SU-DHL-6 (cell line): Measurements from ENCODE around the gene REEP3.

ENCODE experiments used
- H2AFZ ChIP-seq: fragments of 200-600 bp; sonication (generic); 2 replicates; pipeline ENCODE4 v1.6.1; 2014; ENCODE audit warnings: low read depth, mild to moderate bottlenecking, moderate library complexity, mixed read lengths, antibody characterized with exemption, low read length; ENCODE audit not compliant: severe bottlenecking
- H3F3A ChIP-seq: fragments of 200-600 bp; shearing (Covaris generic); 2 replicates; pipeline ENCODE4 v1.6.0; 2016; ENCODE audit warnings: antibody characterized with exemption, mild to moderate bottlenecking; ENCODE audit not compliant: insufficient read depth
- H3K27ac ChIP-seq: fragments of 200-600 bp; sonication (generic); 2 replicates; pipeline ENCODE4 v1.5.1; 2016; ENCODE audit warnings: low read depth, mild to moderate bottlenecking, low read length, moderate library complexity, mixed read lengths
- H3K27me3 ChIP-seq: fragments of 200-600 bp; sonication (generic), shearing (Covaris generic); 2 replicates; pipeline ENCODE4 v1.6.0; 2014; ENCODE audit warnings: mild to moderate bottlenecking, low read length
- H3K36me3 ChIP-seq: fragments of 200-600 bp; sonication (generic); 2 replicates; pipeline ENCODE4 v1.6.1; 2014; ENCODE audit warnings: mild to moderate bottlenecking, low read length, mixed read lengths
- H3K4me2 ChIP-seq: fragments of 300-600, 200-600 bp; shearing (Covaris generic), sonication (generic); 2 replicates; pipeline ENCODE4 v1.6.0; 2014; ENCODE audit warnings: low read length, low read depth, mild to moderate bottlenecking; ENCODE audit not compliant: poor library complexity, severe bottlenecking
- H3K4me3 ChIP-seq: fragments of 200-600 bp; sonication (generic); 2 replicates; pipeline ENCODE4 v1.5.1; 2014; ENCODE audit warnings: antibody characterized with exemption, low read length, mild to moderate bottlenecking, mixed read lengths; ENCODE audit not compliant: insufficient read depth, poor library complexity, severe bottlenecking
- H3K79me2 ChIP-seq: fragments of 200-600 bp; sonication (generic); 2 replicates; pipeline ENCODE4 v1.6.1; 2014; ENCODE audit warnings: mild to moderate bottlenecking, low read length, moderate library complexity; ENCODE audit not compliant: insufficient read depth
- H3K9ac ChIP-seq: fragments of 200-600 bp; sonication (generic); 2 replicates; pipeline ENCODE4 v1.7.0; 2014; ENCODE audit warnings: mild to moderate bottlenecking, low read length
- H3K9me2 ChIP-seq: fragments of 200-600 bp; sonication (generic); replicated peaks from 2 replicates; pipeline ENCODE4 v1.6.1; 2014; ENCODE audit warnings: low read length; ENCODE audit not compliant: insufficient read depth
- H3K9me3 ChIP-seq: fragments of 200-600 bp; sonication (generic); 2 replicates; pipeline ENCODE4 v1.6.1; 2014; ENCODE audit warnings: low read length, mixed read lengths; ENCODE audit not compliant: insufficient read depth
- H4K20me1 ChIP-seq: fragments of 200-600 bp; sonication (generic); 2 replicates; pipeline ENCODE4 v1.6.1; 2014; ENCODE audit warnings: low read depth, mild to moderate bottlenecking, antibody characterized with exemption, low read length, moderate library complexity, mixed read lengths
- EZH2phosphoT487 ChIP-seq: fragments of 200-600 bp; sonication (generic), shearing (Covaris generic); conservative IDR thresholded peaks from 2 replicates; pipeline ENCODE4 v1.6.1; 2018; ENCODE audit warnings: mild to moderate bottlenecking, antibody characterized with exemption, low read length, moderate library complexity, mixed read lengths
- TF ChIP-seq, protein P1 (sequence below): fragments of 200-600 bp; sonication (generic); IDR thresholded peaks from one replicate; pipeline ENCODE4 v1.5.1; 2017; ENCODE audit warnings: antibody characterized with exemption, mild to moderate bottlenecking, low read length, moderate library complexity; ENCODE audit not compliant: insufficient read depth, poor library complexity, severe bottlenecking

Gene REEP3

DNA sequence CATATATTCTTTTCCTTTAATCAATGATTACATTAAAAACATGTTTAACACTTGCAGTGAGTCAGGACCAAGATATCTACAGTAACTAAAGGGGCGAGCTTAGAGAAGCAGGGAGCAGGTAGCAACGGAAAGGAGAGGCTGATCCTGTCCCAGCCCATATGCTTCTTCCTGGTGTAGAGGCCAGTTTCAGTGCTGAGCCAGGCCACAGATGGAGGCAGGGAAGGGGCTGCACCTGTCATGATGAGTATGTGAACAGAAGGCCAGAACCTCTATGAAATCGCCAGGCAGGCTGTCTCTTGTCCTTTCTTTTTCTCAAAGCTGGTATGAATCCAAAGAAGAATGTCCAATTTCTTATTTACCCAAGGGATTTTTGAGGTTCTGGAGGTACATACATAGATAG lies 16.3 kb downstream of the REEP3 start:
- H3K79me2 ChIP-seq, result peaks cover 6% of the 10 kb centered on the region; the same call in 1 of the 2 replicates

DNA sequence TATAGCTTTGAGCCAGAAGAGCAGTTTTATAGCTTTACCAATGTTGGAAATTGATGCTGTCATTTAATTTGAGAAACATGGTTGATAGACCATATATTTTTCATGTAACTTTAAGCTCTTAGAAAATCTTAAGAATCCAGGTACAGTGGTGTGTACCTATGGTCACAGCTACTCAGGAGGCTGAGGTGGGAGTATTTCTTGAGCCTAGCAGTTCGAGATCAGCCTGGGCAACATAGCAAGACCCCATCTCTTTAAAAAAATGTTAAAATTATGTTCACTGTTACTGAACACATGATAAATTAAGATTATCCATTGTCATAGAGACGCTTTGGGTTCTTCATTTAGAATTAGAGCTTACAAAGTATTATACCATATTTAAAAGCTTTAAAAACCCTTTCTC lies 18.2 kb downstream of the REEP3 start:
- Histone ChIP-seq H3F3A (no peaks in the 10 kb centered on the region), H3K9me2 (no peaks in the 10 kb centered on the region), H3K79me2 (no peaks in the 10 kb centered on the region), H4K20me1 (peaks cover 6% of the 10 kb centered on the region; the same call in 1 of the 2 replicates), H3K9me3 (no peaks in the 10 kb centered on the region), H3K4me3 (no peak overlapping the region), H3K9ac (no peak overlapping the region), H3K27ac (no peak overlapping the region), H3K36me3 (no peaks in the 10 kb centered on the region), H3K27me3 (no peaks in the 10 kb centered on the region), H3K4me2 (no peak overlapping the region), H2AFZ (no peak overlapping the region)
- no peak for TF ChIP-seq EZH2phosphoT487
- TF ChIP-seq, protein P1, sequence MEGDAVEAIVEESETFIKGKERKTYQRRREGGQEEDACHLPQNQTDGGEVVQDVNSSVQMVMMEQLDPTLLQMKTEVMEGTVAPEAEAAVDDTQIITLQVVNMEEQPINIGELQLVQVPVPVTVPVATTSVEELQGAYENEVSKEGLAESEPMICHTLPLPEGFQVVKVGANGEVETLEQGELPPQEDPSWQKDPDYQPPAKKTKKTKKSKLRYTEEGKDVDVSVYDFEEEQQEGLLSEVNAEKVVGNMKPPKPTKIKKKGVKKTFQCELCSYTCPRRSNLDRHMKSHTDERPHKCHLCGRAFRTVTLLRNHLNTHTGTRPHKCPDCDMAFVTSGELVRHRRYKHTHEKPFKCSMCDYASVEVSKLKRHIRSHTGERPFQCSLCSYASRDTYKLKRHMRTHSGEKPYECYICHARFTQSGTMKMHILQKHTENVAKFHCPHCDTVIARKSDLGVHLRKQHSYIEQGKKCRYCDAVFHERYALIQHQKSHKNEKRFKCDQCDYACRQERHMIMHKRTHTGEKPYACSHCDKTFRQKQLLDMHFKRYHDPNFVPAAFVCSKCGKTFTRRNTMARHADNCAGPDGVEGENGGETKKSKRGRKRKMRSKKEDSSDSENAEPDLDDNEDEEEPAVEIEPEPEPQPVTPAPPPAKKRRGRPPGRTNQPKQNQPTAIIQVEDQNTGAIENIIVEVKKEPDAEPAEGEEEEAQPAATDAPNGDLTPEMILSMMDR, result no peak

More for the DNA sequence above, 16.3 kb downstream of the REEP3 start:
- Histone ChIP-seq H2AFZ (no peak overlapping the region), H3K4me2 (no peak overlapping the region), H3K27ac (no peak overlapping the region), H3F3A (no peaks in the 10 kb centered on the region), H3K9me2 (no peaks in the 10 kb centered on the region), H3K27me3 (no peaks in the 10 kb centered on the region), H3K4me3 (no peak overlapping the region), H3K36me3 (no peaks in the 10 kb centered on the region), H3K9ac (no peak overlapping the region), H4K20me1 (peaks cover 6% of the 10 kb centered on the region; the same call in 1 of the 2 replicates), H3K9me3 (no peaks in the 10 kb centered on the region)
- no peak for TF ChIP-seq EZH2phosphoT487
- TF ChIP-seq, protein P1, result no peak

DNA sequence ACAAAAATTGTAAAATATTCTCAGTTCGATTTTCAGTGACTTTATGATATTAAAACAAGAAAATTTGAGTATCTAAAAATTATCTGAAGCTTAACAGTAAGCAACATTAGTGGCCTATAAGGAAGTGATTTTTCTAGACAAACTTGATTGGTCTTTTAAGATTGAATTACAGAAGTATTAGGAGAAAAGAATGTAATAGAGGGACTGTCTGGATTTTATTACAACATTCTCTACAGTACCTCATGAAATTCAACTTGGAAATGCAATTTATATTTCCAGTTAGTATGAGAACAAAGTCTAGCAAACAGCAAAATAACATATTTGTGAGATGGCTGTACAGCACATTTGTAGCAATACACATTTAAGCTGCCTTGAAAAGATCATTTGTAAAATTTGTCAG lies 18.8 kb downstream of the REEP3 start:
- H3K36me3 ChIP-seq, result no peaks in the 10 kb centered on the region
- no peaks in the 10 kb centered on the region for H3K79me2 ChIP-seq
- no peak overlapping the region for H3K4me2 ChIP-seq
- no peaks in the 10 kb centered on the region for H3K27me3 ChIP-seq
- H3K27ac ChIP-seq, result no peak overlapping the region
- no peaks in the 10 kb centered on the region for H3F3A ChIP-seq
- H3K9ac ChIP-seq, result no peak overlapping the region
- TF ChIP-seq EZH2phosphoT487, result no peak
- TF ChIP-seq, protein P1, result no peak
- no peaks in the 10 kb centered on the region for H3K9me3 ChIP-seq
- peaks cover 6% of the 10 kb centered on the region; the same call in 1 of the 2 replicates for H4K20me1 ChIP-seq
- H2AFZ ChIP-seq, result no peak overlapping the region
- no peak overlapping the region for H3K4me3 ChIP-seq
- H3K9me2 ChIP-seq, result no peaks in the 10 kb centered on the region
